ENCODE results near the gene PRRX2. TPM values are rescaled to one million over a fixed set of nuclear protein-coding genes. Genes with fewer than 3 reads are reported as not detected.

Gene PRRX2
- 0.14 and 0.59 TPM in 2 replicates for total RNA-seq

GRCh38 chr9:129665389-129665775 lies at the start of gene PRRX2:
Gene PRRX2 (plus strand): TSS chr9:129665647. CDS start chr9:129665868, 221 bp downstream.

GRCh38 chr9:129620669-129621295 lies 44.7 kb upstream of the PRRX2 start, which contains the start of gene C9orf50:
Gene C9orf50 (minus strand): TSS chr9:129621101. CDS start chr9:129620574, 527 bp downstream.

DNA sequence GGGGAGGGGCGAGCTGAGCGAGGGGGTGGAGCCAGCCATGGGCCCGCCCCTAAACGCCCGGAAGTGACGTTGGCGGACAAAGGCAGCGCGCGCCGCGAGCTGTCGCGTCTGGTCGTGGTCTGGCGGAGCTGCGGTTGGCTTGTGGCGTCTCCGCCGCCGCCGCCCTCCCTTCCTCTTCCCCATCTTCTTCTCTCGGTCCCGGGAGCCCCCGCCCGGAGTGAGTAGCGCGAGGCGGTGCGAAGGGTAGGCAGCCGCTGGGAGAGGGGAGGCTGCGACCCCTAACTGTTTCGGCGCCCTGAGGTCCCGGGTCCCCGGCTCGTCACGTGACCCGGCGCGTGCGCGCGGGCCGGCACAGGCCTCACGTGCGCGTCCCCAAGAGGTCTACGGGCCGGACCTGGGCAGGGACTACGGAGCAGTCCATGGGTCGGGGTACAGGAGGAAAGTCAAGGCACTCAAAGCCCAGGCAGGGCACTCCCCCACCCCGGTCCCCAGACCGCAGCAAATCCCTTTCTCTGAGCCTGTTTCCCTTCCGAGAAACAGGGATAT lies 39.3 kb upstream of the PRRX2 start, which contains the start of gene NTMT1:
Gene NTMT1 (plus strand): TSS at position 85 of the 546 bp plus-strand sequence. CDS start 6,541 bp downstream, outside the sequence.

DNA sequence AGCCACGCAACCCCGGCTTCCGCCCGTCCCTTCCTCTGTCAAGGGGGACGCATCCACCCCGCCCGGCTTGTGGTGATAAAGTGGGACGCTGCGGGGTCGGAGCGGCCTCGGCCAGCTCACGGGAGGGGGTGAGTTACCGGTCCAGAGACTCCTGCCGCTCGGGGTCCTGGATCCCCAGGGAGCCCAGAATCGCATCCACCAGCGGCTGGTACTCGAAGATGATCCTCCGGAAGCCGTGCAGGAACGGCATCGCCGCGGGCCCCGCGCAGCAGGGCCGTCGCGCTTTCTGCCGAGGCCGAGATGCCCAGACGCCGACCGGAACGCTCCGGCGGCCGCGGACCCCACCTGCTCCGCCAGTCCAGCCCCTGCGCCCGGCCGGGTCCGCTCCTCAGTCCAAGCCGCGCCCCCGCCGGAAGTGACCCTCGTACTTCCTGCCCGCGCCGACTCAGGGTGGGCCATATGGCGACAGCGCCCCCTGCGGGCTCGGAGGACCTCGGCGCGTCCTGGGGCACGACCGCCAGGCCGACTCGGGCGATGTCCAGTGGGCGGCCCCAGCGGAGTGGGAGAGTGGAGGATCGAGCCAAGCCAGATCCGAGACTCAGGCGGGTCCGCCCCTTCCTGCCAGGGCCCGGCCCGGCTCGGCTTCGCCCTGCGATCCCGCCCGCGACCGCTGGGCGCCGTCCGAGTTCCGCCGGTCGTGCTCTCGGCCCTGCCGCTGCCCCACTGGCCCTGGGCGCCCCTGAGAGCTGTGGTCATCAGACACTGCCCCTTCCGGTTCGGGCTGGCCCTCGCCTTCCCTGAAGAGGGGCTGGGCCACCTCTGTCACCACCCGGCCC lies 23.5 kb upstream of the PRRX2 start, which contains the start of gene ASB6:
Gene ASB6 (minus strand): TSS at position 402 of the 836 bp plus-strand sequence. CDS start 152 bp downstream, at position 250.

GRCh38 chr9:129752900-129753729 lies 87.7 kb downstream of the PRRX2 start, which contains the start of gene PTGES:
Gene PTGES (minus strand): TSS chr9:129753042. CDS start chr9:129753012, 30 bp downstream.

Other genes starting within 250 kb of the PRRX2 start
- not detected in 2 replicates for gene C9orf50, start 44.5 kb upstream of the PRRX2 start, total RNA-seq
- 28.7 and 31.5 TPM in 2 replicates for gene NTMT1, start 39.5 kb upstream of the PRRX2 start, total RNA-seq
- gene ASB6, start 23.5 kb upstream of the PRRX2 start, total RNA-seq: 13.1 and 19.0 TPM in 2 replicates
- gene PTGES, start 87.4 kb downstream of the PRRX2 start, total RNA-seq: 6.3 and 162 TPM in 2 replicates
- 58.1 and 58.2 TPM in 2 replicates for gene TOR1B, start 137.5 kb downstream of the PRRX2 start, total RNA-seq
- gene TOR1A, start 158.5 kb downstream of the PRRX2 start, total RNA-seq: 52.2 and 54.9 TPM in 2 replicates
- gene C9orf78, start 169.6 kb downstream of the PRRX2 start, total RNA-seq: 41.9 and 60.7 TPM in 2 replicates
- gene USP20, start 169.8 kb downstream of the PRRX2 start, total RNA-seq: 11.3 and 17.7 TPM in 2 replicates